CD4-positive, alpha-beta T cell treated with Interleukin-15 for 4 hours (primary cell): ENCODE measurements around the gene NIPAL1.

Experiments used
- DNase-seq: peaks from one replicate; pipeline ENCODE4 v3.0.0-alpha.2; 2020; ENCODE audit warnings: low spot score

NIPAL1 gene

DNA sequence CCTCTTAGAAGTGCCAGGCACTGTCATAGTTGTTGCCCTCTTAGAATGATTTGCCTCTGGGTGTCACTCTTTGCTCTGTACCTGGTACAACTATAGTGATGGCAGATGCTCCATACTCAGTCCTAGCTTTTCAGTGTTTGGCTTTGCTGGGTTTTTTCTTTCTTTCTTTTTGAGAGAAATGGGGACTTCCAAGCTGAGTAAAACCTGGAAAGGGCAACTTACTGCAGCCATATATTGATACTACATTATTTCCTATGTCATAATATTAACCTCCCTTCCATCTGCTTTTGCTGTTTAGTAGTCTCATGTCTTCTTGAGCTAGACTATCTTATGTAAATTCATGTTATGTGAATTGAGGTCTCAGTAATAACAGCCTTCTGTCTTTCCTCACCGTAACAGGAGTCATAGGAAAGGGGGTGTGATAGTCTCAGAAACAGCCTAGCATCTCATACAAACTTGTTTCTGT lies 49.0 kb downstream of the NIPAL1 start:
- no peak for DNase-seq

- no peak for DNase-seq
Measured at GRCh38 chr4:48067536-48067935, 51.0 kb downstream of the NIPAL1 start.

DNA sequence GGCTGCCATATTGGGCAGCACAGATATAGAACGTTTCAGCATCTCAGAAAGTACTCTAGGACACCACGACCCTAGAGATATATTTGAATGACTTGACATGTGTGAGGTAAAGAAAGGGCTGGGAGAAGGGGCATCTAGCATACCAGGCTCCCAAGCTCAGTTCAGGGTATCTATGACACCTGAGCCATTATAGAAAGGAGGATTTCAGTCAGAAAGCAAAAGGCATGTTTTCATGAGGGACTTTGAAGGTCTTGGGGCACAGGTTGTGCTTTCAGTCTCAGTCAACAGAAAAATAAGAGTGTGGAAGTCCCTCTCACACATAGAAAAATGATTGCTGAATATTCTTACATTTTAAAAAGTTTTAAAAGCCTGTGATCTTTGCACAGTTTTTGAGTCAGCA lies 51.6 kb downstream of the NIPAL1 start:
- DNase-seq = no peak

GRCh38 chr4:48069026-48069425 lies 52.5 kb downstream of the NIPAL1 start:
- DNase-seq = no peak

- DNase-seq = no peak
Measured at GRCh38 chr4:48071191-48071590, 54.6 kb downstream of the NIPAL1 start.

DNA sequence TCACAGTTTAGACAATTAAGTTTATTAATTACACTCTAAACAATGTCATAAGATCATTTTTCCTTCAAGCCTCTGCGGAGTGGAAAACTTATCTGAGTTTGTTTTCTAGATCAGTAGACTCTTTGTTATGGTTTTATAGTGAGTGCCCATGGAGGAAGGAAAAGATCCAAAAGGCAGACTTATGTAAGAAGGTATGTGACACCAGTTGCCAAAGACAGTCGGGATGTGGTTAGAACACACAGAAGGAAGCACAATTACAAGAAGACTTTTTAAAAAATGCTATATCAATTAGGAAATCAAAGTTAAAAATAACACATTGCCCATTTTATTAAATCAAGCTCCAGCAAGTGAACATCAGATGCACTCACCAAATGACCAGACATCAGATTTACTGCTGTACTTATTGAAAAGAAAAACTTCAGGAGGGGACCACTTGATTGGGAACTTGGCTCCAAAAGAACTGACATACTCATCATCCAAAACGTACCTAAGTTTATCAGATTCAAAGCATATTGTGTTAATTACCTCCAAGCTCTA lies 57.1 kb downstream of the NIPAL1 start:
- DNase-seq = no peak

- no peak for DNase-seq
Measured at GRCh38 chr4:48074657-48075056, 58.1 kb downstream of the NIPAL1 start.

- DNase-seq = no peak
Measured at GRCh38 chr4:48078425-48078824, 61.9 kb downstream of the NIPAL1 start.

GRCh38 chr4:48078862-48079655 lies 62.5 kb downstream of the NIPAL1 start:
- no peak for DNase-seq

GRCh38 chr4:48079972-48080391 lies 63.4 kb downstream of the NIPAL1 start:
- DNase-seq = no peak

- no peak for DNase-seq
Measured at GRCh38 chr4:48081196-48081595, 64.6 kb downstream of the NIPAL1 start.

DNA sequence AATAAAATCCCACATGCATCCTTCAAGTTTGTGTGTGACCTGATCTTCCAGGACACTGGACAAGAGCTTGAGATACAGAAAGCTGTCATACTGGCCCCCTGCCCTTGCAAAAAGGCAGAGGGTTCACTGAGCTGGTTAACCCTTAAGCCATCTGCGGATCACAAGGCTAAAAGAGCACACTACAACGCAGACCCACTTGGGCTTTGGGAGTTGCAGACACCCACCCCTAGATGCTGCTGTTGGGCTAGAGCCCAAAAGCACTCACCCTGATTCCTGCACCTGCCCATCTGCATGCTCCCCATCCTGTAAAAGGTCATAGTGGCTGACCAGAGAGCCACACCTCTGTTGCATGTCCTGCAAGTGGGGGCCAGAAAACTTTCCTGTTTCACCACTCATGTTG lies 66.4 kb downstream of the NIPAL1 start:
- no peak for DNase-seq

DNA sequence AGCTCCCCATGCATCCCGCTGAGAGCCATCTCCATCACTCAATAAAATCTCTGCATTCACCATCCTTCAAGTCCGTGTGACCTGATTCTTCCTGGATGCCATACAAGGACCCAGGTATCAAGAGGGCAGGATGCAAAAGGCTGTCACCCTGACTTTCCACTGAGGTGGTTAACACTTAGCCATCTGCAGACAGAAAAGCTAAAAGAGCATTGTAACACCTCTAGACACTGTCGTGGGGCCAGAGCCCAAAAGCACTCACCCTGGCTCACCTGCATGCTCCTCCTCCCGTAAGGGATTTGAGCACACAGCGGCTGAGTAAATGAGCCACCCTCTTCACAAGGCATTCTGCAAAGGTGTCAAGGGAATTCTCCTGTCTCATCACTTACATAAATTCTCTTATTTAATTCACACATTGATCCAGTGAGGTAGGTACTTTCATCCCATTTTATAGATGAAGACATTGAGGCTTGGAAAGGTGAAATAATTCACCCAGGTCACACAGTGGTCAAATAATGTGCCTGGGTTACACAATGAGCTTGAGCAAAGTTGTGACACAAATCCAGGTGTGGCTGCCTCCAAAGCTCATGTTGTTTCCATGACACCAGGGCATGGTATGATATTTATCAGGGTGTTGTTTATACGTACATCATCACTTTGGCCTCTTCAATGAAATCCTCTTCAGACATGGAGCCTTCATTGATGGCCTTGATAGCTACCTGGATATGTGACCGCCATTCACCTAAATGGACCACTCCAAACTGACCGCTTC lies 69.4 kb downstream of the NIPAL1 start:
- DNase-seq = no peak
